Measurements from ENCODE around the gene IFT52.
A peak's percentile ranks its signal among the peaks of the same experiment; 100 is the strongest.

Gene IFT52

DNA sequence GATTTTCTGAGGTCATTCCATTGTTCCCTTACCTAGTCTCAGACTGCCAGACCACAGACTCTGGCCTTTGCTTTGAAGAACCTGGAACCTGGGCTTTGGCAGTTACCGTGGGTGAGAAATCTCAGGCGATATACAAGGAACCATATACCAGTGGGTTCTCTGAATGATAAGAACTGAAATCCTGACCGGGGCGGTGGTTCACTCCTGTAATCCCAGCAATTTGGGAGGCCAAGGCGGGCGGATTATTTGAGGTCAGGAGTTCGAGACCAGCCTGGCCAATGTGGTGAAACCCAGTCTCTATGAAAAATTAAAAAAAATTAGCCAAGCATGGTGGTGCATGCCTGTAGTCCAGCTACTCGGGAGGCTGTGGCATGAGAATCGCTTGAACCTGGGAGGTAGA lies 46.2 kb upstream of the IFT52 start:
- Histone ChIP-seq H3K4me3 (no peak overlapping the region), H3K4me1 (no peaks in the 10 kb centered on the region), H3K36me3 (peaks cover 6 to 55% (median 9%) of the 10 kb centered on the region in 3 donors), H3K27me3 (no peaks in the 10 kb centered on the region), H3K9me3 (no peaks in the 10 kb centered on the region), H3K27ac (no peak overlapping the region)
- TF ChIP-seq, protein P1, sequence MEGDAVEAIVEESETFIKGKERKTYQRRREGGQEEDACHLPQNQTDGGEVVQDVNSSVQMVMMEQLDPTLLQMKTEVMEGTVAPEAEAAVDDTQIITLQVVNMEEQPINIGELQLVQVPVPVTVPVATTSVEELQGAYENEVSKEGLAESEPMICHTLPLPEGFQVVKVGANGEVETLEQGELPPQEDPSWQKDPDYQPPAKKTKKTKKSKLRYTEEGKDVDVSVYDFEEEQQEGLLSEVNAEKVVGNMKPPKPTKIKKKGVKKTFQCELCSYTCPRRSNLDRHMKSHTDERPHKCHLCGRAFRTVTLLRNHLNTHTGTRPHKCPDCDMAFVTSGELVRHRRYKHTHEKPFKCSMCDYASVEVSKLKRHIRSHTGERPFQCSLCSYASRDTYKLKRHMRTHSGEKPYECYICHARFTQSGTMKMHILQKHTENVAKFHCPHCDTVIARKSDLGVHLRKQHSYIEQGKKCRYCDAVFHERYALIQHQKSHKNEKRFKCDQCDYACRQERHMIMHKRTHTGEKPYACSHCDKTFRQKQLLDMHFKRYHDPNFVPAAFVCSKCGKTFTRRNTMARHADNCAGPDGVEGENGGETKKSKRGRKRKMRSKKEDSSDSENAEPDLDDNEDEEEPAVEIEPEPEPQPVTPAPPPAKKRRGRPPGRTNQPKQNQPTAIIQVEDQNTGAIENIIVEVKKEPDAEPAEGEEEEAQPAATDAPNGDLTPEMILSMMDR (IDR thresholded peaks at IDR 0.05) = no peak
- intact Hi-C loops (cut with DNase I; ENCODE audit: low total_unique reads) = no loop called here
- DNase-seq = peak in 1 of 2 donors; percentile 31

DNA sequence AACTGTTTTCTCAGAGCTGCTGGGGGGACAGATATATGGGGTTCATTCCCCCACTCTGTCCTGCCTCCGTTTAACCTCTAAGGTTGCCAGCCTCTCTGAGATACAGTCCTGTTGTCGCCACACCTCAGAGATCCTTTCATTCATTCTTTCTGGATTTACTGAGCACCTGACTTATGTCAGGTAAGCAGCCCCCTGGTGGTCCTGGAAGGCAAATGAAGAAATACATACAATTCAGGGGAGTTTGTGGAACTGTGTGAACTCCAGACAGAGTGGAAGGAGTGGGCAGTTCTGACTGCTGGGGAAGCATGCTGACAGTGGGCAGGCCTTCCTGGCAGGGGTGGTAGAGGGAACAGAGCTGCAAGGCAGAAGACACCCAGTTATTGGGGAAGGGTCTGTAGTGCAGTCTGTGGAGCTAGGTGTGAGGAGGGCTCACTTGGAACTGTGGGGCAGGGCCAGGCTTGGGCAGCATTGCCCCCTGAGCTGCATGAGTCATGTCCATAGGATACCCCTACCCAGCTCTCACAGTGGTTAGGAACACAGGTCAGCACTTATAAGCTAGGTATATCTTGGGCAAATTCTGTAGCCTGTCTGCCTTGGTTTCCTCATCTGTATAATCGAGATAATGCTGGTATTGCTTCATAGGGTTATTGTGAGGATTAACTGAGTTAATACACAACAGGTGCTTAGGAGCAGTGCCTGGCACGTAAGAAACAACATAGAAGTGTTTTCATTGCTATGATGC lies 44.7 kb upstream of the IFT52 start:
- TF ChIP-seq, protein P1 (IDR thresholded peaks at IDR 0.05) = no peak
- Histone ChIP-seq H3K4me1 (no peaks in the 10 kb centered on the region), H3K27me3 (no peaks in the 10 kb centered on the region), H3K27ac (no peak overlapping the region), H3K4me3 (no peak overlapping the region), H3K36me3 (peaks cover 6 to 51% (median 9%) of the 10 kb centered on the region in 3 donors), H3K9me3 (no peaks in the 10 kb centered on the region)
- peak in 1 of 2 donors; percentile 7 for DNase-seq
- intact Hi-C loops (cut with DNase I; ENCODE audit: low total_unique reads) = no loop called here

DNA sequence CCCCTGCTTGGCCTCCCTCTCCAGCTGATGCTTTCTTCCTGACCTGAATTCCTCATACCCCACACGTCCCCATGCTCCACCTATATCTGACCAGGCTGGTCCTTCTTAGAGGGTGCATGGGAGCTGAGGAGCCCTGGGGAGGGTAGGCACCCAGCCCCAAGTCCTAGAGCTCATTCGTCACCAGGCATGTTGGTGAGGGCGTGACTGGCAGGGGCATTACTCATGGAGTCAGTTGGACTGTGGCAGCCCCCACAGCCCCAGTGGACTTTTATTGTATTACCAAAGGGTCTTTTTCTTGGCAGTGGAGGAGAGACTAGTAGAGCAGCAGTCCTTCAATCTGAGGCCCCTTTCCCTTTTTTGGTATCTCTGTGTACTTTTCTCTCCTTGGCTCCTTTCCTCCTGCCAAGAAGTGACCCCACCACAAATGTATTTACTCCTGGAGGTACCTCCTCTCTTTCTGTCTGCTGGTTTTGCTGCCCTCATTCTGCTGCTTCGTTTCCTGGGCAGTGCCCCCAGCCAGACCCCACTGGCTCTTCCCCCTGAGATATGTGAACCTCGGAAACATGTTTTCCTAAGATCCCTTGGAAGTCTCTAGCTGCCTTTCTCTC lies 42.4 kb upstream of the IFT52 start:
- TF ChIP-seq, protein P1 (IDR thresholded peaks at IDR 0.05) = no peak
- H3K27ac ChIP-seq = no peak overlapping the region

DNA sequence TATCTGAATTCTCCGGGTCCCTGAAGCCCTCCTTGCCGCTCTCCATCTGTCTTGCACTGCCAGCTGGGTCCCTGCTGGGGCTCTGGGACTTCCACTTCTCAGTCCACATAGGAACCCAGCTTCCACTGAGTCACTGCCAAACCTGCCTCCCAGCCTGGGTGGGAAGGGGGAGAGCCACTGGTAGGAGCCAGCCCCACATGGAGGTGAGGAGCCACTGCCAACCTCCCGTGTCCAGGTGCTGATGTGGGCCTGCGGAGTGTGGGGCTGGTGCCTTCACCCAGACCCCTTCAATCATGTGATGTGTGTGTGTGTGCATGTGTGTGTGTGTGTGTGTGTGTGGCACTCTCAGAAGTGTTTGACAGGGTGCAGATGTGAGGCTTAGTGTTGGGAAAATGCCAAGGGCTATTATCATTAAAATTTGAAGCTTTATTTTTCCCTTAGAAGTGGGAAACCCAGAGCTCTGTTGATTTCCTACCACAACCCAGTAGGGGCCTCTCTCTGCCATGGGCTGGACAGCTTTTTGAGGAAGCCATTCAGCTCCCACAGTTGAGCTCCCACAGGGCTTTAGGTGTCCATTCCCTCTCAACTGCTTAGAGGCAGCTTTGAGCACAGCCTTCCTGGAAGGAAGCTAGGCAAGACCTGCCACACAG lies 41.2 kb upstream of the IFT52 start:
- Histone ChIP-seq H3K4me3 (no peak overlapping the region), H3K4me1 (no peaks in the 10 kb centered on the region), H3K27me3 (no peaks in the 10 kb centered on the region), H3K27ac (no peak overlapping the region), H3K9me3 (no peaks in the 10 kb centered on the region), H3K36me3 (peaks cover 0 to 39% (median 6%) of the 10 kb centered on the region in 3 donors)
- DNase-seq = no peak
- intact Hi-C loops (cut with DNase I; ENCODE audit: low total_unique reads) = no loop called here
- TF ChIP-seq, protein P1 (IDR thresholded peaks at IDR 0.05) = no peak

More for the DNA sequence above, 42.4 kb upstream of the IFT52 start:
- no peak for DNase-seq
- Histone ChIP-seq H3K27me3 (no peaks in the 10 kb centered on the region), H3K4me1 (no peaks in the 10 kb centered on the region), H3K36me3 (peaks cover 4 to 42% (median 6%) of the 10 kb centered on the region in 3 donors), H3K9me3 (no peaks in the 10 kb centered on the region), H3K4me3 (no peak overlapping the region)
- intact Hi-C loops (cut with DNase I; ENCODE audit: low total_unique reads) = no loop called here

DNA sequence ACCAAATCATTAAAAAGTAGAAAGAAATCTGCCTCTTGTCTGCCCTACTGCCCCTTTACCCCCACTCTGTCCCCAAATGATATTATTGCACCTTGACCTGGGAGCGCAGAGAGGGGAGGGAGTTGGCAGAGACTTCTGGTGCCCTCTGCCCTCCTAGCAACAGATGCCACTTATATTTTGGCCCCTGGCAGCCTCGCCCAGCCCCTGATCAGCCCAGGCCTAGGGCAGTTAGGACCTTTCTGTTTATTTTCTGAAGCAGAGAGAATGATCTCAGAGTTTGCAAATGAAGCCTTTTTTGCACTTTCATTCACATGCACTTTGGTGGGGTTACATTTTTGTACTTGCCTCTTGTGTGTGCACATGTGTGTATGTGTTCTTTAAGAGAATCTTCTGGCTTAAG lies 40.3 kb upstream of the IFT52 start:
- no peak for DNase-seq
- H3K27ac ChIP-seq = no peak overlapping the region
- H3K9me3 ChIP-seq = no peaks in the 10 kb centered on the region
- TF ChIP-seq, protein P1 (IDR thresholded peaks at IDR 0.05) = no peak
- peaks cover 0 to 33% (median 6%) of the 10 kb centered on the region in 3 donors for H3K36me3 ChIP-seq
- intact Hi-C loops (cut with DNase I; ENCODE audit: low total_unique reads) = no loop called here
- H3K4me3 ChIP-seq = no peak overlapping the region
- no peaks in the 10 kb centered on the region for H3K27me3 ChIP-seq
- no peaks in the 10 kb centered on the region for H3K4me1 ChIP-seq
